Measurements from ENCODE around the gene NEIL1. TPM values are rescaled to one million over a fixed set of nuclear protein-coding genes. Genes with fewer than 3 reads are reported as not detected.

Gene NEIL1
- total and polyA plus RNA-seq, 2 donors (not counting 1 experiment from before 2014, with no cell fraction given) = 103 to 251 TPM

DNA sequence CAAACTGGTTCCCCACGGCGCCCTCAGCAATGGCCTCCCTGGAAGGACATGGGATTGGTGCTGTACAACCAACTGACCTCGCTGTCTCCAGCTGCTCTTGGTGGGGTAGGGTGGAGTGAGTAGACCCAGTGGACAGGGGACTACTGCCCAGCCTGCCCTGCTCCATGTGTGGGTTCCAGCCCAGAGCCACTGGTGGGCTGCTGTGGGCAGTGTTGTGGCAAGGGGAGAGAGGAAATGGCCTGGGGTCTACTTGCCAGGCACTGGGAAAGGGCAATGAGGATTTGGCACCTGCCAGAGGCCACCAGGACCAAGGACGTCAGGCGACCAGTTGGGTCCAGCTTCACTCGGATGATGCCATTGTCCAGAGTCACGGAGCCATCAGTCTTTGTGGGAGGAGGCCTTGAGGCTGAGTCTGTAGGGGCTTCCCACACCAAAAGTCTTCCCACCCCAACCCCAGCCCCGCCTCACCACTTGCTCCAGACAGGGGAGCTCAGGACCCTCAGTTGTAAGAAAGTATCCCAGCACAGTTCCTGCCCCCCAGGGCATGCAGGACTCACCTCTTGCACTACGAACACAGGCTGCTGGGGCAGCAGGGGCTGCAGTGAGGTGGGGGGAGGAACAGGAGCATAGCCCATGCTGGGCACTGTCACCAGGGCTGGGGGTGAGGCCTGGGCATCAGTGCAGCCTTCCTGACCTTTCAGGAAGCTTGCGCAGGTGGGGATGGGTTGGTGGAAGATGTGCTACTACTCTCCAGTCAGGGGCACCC lies 12.1 kb downstream of the NEIL1 start:
- ATAC-seq (ENCODE audit: low read depth) (no peak), DNase-seq (no peak)
- CTCF ChIA-PET = no interaction called here
- Mint-ChIP-seq H3K27me3 (no peaks in the 10 kb centered on the region), H3K27ac (no peak overlapping the region), H3K4me3 (no peak overlapping the region), H3K4me1 (no peaks in the 10 kb centered on the region), H3K9me3 (ENCODE audit: insufficient read depth) (no peaks in the 10 kb centered on the region)
- H3K36me3 ChIP-seq (replicated peaks in 1 of 2; ENCODE audit: control extremely low read depth in 1 of 2, control insufficient read depth in 1 of 2, extremely low read depth in 1 of 2, insufficient read depth in 2 of 2, low read length in 1 of 2) = peaks cover 0 to 43% of the 10 kb centered on the region in 2 experiments
- 100% methylated on average over 9 of the region's 10 CpGs for WGBS (ENCODE audit: insufficient coverage)
- no peak overlapping the region for H3K27ac ChIP-seq (ENCODE audit: low read length in 2 of 2)
- H3K4me2 ChIP-seq (replicated peaks; ENCODE audit: low read depth, low read length, poor library complexity, severe bottlenecking) = no peak overlapping the region
- H3K79me2 ChIP-seq (ENCODE audit: control insufficient read depth, insufficient read depth, low read length) = no peaks in the 10 kb centered on the region
- H4K20me1 ChIP-seq (ENCODE audit: control insufficient read depth, insufficient read depth, low read length, poor library complexity, severe bottlenecking) = no peaks in the 10 kb centered on the region
- H3K9me3 ChIP-seq (ENCODE audit: control extremely low read depth in 1 of 3, control insufficient read depth in 2 of 3, insufficient read depth in 1 of 3, low read length in 2 of 3) = peaks cover 0 to 5% (median 0%) of the 10 kb centered on the region in 3 donors
- POLR2A ChIA-PET = no interaction called here
- no peaks in the 10 kb centered on the region for H3K4me1 ChIP-seq (ENCODE audit: control insufficient read depth in 2 of 2, insufficient read depth in 2 of 2, low read length in 2 of 2)
- H3K27me3 ChIP-seq (replicated peaks in 1 of 4; ENCODE audit: control extremely low read depth in 1 of 4, control insufficient read depth in 3 of 4, insufficient read depth in 4 of 4, low read length in 3 of 4) = no peaks in the 10 kb centered on the region
- intact Hi-C loops (cut with micrococcal nuclease) = no loop called here
- no peak overlapping the region for H2AFZ ChIP-seq (ENCODE audit: insufficient read depth, low read depth, low read length, poor library complexity, severe bottlenecking)
- TF ChIP-seq, protein P1, sequence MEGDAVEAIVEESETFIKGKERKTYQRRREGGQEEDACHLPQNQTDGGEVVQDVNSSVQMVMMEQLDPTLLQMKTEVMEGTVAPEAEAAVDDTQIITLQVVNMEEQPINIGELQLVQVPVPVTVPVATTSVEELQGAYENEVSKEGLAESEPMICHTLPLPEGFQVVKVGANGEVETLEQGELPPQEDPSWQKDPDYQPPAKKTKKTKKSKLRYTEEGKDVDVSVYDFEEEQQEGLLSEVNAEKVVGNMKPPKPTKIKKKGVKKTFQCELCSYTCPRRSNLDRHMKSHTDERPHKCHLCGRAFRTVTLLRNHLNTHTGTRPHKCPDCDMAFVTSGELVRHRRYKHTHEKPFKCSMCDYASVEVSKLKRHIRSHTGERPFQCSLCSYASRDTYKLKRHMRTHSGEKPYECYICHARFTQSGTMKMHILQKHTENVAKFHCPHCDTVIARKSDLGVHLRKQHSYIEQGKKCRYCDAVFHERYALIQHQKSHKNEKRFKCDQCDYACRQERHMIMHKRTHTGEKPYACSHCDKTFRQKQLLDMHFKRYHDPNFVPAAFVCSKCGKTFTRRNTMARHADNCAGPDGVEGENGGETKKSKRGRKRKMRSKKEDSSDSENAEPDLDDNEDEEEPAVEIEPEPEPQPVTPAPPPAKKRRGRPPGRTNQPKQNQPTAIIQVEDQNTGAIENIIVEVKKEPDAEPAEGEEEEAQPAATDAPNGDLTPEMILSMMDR (IDR thresholded peaks at IDR 0.05) = no peak
- TF ChIP-seq EZH2 (IDR thresholded peaks at IDR 0.05; ENCODE audit: borderline replicate concordance, insufficient read depth, low read depth, low read length, poor library complexity, severe bottlenecking) = no peak
- H3K4me3 ChIP-seq (ENCODE audit: control extremely low read depth in 1 of 5, extremely low read depth in 1 of 5, insufficient read depth in 1 of 5, low read depth in 2 of 5, low read length in 4 of 5) = no peak overlapping the region
- no peak overlapping the region for H3K9ac ChIP-seq (ENCODE audit: low read length)

DNA sequence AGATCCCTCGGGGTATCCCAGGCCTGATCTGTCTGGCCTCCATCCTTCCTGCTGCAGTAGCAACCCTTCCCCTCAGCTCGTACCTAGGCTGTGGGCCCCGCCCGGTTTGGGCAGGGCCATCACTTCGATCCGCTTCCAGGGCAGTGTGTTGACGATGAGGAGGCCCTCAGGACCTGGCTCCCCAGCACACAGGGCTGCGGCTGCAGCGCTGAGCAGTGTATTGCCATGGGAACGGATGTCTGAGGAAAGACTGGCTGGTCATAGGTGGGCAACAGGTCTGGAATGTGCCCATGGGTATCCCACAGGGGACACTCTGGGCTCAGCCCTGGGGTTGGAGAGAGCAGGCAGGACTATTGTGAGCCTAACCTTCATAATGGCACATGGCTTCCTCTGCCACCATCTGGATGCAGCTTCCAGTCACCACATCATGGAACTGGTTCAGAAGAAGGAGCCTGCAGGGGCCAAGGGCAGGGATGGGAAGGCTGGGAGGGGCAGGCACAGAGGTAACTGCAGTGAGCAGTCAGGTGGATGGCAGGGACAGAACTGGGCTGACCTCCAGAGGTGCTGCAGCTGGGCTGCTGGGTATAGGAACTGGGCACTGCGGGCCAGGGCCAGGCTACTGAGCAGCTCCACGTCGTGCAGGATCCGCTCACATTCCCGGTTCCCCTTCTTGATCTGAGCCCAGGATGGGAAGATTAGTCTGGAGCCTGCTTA lies 12.9 kb downstream of the NEIL1 start:
- H3K36me3 ChIP-seq (replicated peaks in 1 of 2; ENCODE audit: control extremely low read depth in 1 of 2, control insufficient read depth in 1 of 2, extremely low read depth in 1 of 2, insufficient read depth in 2 of 2, low read length in 1 of 2) = peaks cover 0 to 46% of the 10 kb centered on the region in 2 experiments
- no peak overlapping the region for H3K27ac Mint-ChIP-seq
- H3K4me1 Mint-ChIP-seq = no peaks in the 10 kb centered on the region
- H3K4me1 ChIP-seq (ENCODE audit: control insufficient read depth in 2 of 2, insufficient read depth in 2 of 2, low read length in 2 of 2) = no peaks in the 10 kb centered on the region
- H3K9me3 Mint-ChIP-seq (ENCODE audit: insufficient read depth) = no peaks in the 10 kb centered on the region
- H3K9me3 ChIP-seq (ENCODE audit: control extremely low read depth in 1 of 3, control insufficient read depth in 2 of 3, insufficient read depth in 1 of 3, low read length in 2 of 3) = peaks cover 0 to 5% (median 0%) of the 10 kb centered on the region in 3 donors
- H3K27me3 Mint-ChIP-seq = no peaks in the 10 kb centered on the region
- no peak overlapping the region for H3K4me2 ChIP-seq (replicated peaks; ENCODE audit: low read depth, low read length, poor library complexity, severe bottlenecking)
- H2AFZ ChIP-seq (ENCODE audit: insufficient read depth, low read depth, low read length, poor library complexity, severe bottlenecking) = no peak overlapping the region
- ChIA-PET CTCF (no interaction called here), POLR2A (interaction anchor here (0.6 kb wide), 1 partner anchor 103 kb away, joined by 7 read pairs; no protein-coding TSS in a partner anchor)
- TF ChIP-seq, protein P1 (IDR thresholded peaks at IDR 0.05) = no peak
- no peak for TF ChIP-seq EZH2 (IDR thresholded peaks at IDR 0.05; ENCODE audit: borderline replicate concordance, insufficient read depth, low read depth, low read length, poor library complexity, severe bottlenecking)
- intact Hi-C loops (cut with micrococcal nuclease) = no loop called here
- H3K9ac ChIP-seq (ENCODE audit: low read length) = no peak overlapping the region
- ATAC-seq (ENCODE audit: low read depth) (no peak), DNase-seq (no peak)
- 98% methylated on average over 15 of the region's 15 CpGs for WGBS (ENCODE audit: insufficient coverage)
- H3K4me3 Mint-ChIP-seq = no peak overlapping the region
- H3K79me2 ChIP-seq (ENCODE audit: control insufficient read depth, insufficient read depth, low read length) = no peaks in the 10 kb centered on the region
- no peaks in the 10 kb centered on the region for H3K27me3 ChIP-seq (replicated peaks in 1 of 4; ENCODE audit: control extremely low read depth in 1 of 4, control insufficient read depth in 3 of 4, insufficient read depth in 4 of 4, low read length in 3 of 4)
- H3K27ac ChIP-seq (ENCODE audit: low read length in 2 of 2) = no peak overlapping the region
- H3K4me3 ChIP-seq (ENCODE audit: control extremely low read depth in 1 of 5, extremely low read depth in 1 of 5, insufficient read depth in 1 of 5, low read depth in 2 of 5, low read length in 4 of 5) = no peak overlapping the region
- H4K20me1 ChIP-seq (ENCODE audit: control insufficient read depth, insufficient read depth, low read length, poor library complexity, severe bottlenecking) = no peaks in the 10 kb centered on the region
